Activated naive CD4-positive, alpha-beta T cell treated with anti-CD3 and anti-CD28 coated beads, Interleukin-2, amount 50 U/mL, for 72 hours (primary cell): Measurements from ENCODE around the gene PEPD. TPM values are rescaled to one million over a fixed set of nuclear protein-coding genes. Genes with fewer than 3 reads are reported as not detected.

Experiments
- ATAC-seq, 2 donors: fragments of 150-1000 bp; cut with Tn5 transposase; 2 replicates each; pipeline ENCODE4 v1.10.0; 2021; ENCODE audit warnings: mild to moderate bottlenecking in 2 of 2, moderate library complexity in 2 of 2
- DNase-seq, 2 donors: peaks; one replicate each; pipeline ENCODE4 v3.0.0; 2021 to 2022; ENCODE audit warnings: low spot score in 2 of 2
- H3K27ac Mint-ChIP-seq, 2 donors: one replicate each; pipeline ENCODE4 v1.8.0; 2022; ENCODE audit warnings: mild to moderate bottlenecking in 2 of 2, mixed read lengths in 2 of 2
- H3K36me3 Mint-ChIP-seq, 2 donors: one replicate each; pipeline ENCODE4 v1.8.0; 2022; ENCODE audit warnings: mixed read lengths in 2 of 2
- H3K9me3 Mint-ChIP-seq, 2 donors: one replicate each; pipeline ENCODE4 v1.8.0; 2022; ENCODE audit warnings: mixed read lengths in 2 of 2
- total RNA-seq, 2 donors: library from RNA; stranded (reverse); gene quantifications; one replicate each; pipeline ENCODE4 v1.2.3, GENCODE V29; 2022

PEPD gene
- total RNA-seq, 2 donors from 2014 or later, result 27.9 to 35.2 TPM

DNA sequence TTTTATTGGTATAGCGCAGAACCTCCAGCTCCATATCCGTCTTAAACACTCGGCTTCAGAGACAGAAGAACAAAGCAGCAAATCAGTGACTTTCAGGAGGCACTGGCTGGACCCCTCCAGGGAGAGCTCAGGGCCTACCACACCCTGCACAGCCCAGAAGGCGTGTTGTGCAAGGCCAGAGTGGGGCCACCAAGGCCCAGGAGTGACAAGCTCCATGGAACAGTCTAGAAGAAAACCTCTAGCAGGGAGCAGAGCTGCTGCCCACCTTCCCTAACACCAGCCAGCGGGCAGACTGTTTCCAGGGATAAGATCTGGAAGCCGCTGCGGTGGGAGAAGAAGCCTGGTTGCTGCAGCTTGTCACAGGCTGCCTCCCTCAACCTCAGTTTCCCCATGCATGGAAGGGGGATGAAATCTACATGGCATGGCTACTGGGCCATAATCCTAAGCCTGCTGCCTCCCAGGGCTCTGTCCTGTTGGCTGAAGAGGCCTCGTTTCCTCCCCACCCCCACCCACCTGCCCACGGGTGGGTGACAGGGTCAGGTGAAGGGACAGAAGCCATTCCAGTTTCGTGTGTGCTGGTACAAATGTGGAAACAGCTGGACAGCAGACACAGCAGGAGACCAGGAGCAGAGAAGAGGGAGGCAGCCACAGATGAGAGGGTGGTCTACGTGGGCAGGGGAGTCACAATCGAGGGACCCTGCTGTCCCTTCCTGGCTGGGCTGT lies 57.4 kb downstream of the PEPD start:
- no peaks in the 10 kb centered on the region for H3K36me3 Mint-ChIP-seq
- H3K9me3 Mint-ChIP-seq, result no peaks in the 10 kb centered on the region
- no peak overlapping the region for H3K27ac Mint-ChIP-seq
- DNase-seq (no peak), ATAC-seq (no peak)

DNA sequence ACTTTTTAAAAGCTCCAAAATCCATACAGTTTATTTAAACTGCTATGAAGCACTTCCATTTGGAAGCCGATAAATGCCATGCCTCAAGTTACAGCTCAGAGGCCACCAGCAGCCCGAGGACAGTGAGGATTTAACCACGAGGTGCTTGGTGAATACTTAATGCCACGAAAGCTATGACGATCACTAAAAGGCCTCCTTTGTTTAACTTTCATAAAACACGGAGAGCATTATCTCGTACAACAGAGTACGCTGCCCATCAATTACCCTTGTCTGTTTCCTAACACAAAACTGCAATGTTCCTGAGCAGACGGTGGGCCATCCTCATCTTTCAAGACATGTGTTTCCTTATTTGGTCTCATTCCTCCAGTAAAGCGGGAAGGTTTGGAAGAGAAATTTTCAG lies 58.4 kb downstream of the PEPD start:
- ATAC-seq, result no peak
- no peaks in the 10 kb centered on the region for H3K36me3 Mint-ChIP-seq
- DNase-seq, result no peak
- H3K9me3 Mint-ChIP-seq, result no peaks in the 10 kb centered on the region
- no peak overlapping the region for H3K27ac Mint-ChIP-seq

DNA sequence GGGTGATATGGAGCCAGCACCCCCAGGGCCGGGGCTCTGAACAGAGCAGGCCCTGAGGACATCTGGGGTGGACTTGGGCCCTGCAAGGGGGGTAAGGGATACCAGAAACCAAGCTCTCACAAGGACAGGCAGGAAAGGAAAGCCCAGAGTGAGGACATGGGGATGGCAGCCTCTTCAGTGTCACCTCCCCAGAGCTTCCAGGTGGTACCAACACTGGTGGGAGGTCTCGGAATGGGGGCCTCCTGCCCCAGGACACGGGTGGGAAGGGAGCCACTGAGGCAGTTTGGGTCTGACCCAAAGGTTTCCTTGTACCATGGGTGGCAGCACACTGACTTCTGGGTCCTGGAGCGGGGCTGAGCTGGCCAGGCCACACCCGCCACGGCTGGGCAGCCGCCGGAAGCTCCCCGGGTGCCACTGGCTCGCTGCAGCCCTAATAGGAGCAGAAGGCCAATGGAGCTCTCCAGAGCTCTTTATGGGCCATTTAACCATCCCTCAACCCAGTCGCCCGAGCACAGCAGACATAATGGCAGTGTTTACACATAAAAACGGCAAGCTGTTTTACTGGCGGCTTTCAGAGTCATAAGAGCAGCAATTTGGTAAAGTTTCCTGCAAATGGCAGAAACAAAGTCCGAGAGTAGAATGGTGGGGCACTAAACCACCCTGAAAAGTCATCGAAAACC lies 59.3 kb downstream of the PEPD start:
- H3K27ac Mint-ChIP-seq, result no peak overlapping the region
- H3K36me3 Mint-ChIP-seq, result no peaks in the 10 kb centered on the region
- no peaks in the 10 kb centered on the region for H3K9me3 Mint-ChIP-seq
- ATAC-seq (no peak), DNase-seq (no peak)

DNA sequence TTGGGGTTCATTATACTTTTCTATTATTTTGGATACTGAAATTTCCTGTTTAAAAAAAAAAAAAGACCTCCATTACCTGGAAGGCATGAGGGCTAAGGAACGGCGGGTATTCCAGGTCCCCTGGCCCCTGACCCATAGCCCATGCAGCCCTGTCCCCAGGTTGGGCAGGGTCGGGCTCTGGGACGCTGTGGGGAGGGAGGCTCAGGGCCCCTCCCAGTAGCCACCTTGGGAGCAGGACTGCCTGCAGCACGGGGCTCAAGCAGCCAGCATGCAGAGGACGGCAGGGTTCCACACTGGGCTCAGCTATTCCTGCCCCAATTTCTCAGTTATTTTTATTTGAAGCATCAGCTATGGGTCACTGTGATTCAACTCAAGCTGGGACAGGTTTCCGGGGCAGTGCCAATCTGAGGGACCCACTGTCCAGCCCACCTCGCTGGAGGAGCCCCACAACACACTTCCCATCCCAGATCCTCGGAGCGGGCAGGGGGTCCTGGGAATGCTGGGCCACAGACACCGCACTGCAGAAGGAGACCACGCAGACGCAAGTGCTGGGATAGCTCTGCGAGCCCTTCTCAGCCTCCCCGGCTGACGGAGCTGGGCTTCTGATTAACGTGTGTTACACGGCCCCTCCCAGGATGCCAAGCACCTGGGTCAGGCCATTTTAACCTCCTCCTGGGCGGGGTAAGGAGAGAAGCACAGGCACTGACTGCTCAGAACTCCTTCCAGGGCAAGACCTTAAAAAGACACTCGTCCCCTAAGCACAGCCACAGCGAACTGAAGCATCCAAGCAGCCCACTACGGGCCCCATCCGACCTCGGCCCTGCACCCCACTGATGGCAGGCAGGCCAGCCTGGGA lies 60.1 kb downstream of the PEPD start:
- no peak overlapping the region for H3K27ac Mint-ChIP-seq
- no peaks in the 10 kb centered on the region for H3K9me3 Mint-ChIP-seq
- DNase-seq (no peak), ATAC-seq (no peak)
- no peaks in the 10 kb centered on the region for H3K36me3 Mint-ChIP-seq

DNA sequence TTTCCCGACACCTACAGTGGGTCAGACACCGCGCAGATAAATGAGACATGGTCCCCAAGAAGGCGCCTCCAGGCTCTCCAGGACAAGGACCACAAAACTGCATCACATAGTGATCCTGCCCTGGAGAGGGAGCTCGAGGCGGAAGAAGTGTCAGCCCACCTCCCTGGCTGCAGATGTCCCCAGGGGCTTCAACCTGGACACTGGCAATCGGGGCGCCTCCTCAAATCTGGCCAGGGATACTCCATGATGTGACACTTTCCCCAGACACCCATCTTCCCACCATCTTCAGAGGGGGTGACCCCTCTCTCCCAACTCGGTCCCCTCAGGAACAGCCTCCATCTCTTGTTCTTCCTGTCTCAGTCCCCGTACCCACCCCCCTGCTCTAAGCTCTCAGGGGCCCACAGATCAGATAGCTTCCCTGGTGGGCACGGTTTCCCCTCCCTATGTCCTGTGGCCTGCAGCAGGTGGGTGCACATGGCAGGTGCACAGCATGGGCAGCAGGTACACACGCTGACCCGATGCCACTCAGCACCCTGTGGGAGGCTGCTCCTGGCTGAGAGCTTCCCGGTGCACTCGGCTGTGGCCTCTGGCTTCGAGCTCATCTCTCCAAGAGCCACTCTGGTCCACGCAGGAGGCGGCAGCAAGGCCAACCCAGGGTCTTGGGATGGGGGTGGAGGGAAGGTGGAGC lies 61.2 kb downstream of the PEPD start:
- ATAC-seq, result no peak
- H3K9me3 Mint-ChIP-seq, result no peaks in the 10 kb centered on the region
- H3K27ac Mint-ChIP-seq, result peak overlapping the region; percentile 12 to 26
- DNase-seq, result no peak
- no peaks in the 10 kb centered on the region for H3K36me3 Mint-ChIP-seq

DNA sequence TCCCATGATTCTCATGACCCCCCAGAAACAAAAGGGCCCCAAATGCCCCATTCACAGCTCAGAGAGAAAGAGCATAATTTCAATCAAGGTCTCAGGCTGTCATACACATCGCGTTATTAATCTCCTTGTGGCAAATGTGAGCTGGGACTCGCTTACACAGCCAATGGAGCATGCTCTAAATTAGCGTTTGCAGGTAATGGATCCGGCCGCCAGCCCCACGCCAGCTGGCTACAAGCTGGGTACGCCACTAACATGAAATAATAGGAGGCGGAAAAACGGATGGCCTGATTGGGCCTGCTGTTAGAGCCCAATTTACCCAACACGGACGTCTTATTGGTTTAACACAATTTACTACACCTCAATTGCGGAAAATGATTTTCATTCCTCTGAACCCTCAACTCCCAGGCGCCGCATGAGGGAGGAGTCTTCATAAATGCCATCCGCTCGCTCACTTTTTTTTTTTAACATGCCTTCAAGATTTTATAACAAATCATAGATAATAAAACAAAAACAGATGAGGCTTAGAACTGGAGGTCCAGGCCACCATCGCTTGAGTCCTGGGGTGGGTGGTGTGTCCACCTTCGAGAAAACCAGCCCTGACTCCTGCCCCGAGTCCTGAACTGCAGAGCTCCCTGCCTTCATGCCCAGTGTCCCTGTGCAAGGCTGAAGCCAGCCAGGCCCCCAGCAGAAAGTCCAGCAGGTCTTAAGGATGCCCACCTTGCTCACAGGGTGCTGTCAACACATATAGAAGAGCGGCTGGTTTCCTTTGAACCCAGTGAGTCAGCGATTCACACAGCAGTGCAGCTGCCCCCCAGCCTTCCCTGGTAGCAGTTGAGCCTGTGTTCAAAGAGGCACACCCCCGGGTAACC lies 62.1 kb downstream of the PEPD start:
- no peak for DNase-seq
- H3K9me3 Mint-ChIP-seq, result no peaks in the 10 kb centered on the region
- H3K27ac Mint-ChIP-seq, result peak overlapping the region; percentile 12 to 50
- no peaks in the 10 kb centered on the region for H3K36me3 Mint-ChIP-seq
- ATAC-seq, result no peak

DNA sequence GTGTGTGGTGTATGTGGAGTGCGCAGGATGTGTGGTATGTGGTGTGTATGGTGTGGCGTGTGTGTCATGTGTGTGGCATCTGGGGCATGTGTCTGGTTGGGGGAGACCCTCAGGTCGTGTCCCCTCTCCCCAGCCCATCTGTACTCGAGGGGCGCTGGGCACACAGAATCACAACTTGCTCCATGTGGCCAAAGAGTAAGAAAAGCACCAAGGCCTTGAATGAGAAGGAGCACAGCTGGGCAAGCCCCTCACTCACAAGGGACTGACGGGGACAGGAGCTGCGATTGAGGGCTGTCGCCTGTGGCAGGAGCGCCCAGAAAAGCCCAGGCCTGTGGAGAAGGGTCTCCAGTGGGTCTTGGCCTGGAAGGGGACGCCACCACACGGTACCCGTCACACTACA lies 62.8 kb downstream of the PEPD start:
- Mint-ChIP-seq H3K9me3 (no peaks in the 10 kb centered on the region), H3K36me3 (no peaks in the 10 kb centered on the region), H3K27ac (no peak overlapping the region)
- DNase-seq (no peak), ATAC-seq (no peak)

DNA sequence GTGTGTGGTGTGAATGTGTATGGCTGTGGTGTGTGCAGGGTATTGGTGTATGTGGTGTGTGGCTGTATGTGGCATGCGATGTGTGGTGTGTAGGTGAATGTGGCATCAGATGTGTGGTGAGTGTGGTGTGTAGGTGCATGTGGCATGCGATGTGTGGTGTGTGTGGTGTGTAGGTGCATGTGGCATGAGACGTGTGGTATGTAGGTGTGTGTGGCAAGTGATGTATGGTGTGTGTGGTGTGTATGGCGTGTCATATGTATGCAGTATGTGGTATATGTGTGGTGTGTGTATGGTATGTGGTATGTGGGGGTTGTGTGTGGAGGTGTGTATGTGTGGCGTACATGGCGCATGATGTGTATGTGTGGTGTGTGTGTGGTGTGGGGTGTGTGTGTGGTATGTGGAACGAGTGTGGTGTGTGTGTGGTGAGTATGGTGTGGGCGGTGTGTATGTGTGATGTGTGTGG lies 63.4 kb downstream of the PEPD start:
- DNase-seq, result peak in 1 of 2 donors; percentile 18

DNA sequence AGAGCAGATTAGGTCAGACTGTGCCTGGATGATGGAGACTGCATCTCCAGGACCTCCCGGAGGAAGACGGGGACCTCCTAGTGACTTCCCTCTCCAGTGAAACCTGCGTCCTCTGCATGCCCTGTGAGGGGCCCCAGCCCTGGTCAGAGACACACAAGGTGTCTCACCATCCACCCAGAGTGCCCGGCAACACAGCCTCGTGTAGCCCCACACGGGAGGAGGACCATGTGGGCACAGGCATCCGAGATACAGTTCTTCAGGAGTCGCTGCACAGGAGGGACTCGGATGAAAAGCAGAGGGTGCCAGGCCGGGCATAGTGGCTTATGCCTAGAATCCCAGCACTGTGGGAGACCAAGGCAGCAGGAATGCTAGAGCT lies 64.8 kb downstream of the PEPD start:
- DNase-seq (peak in 1 of 2 donors; percentile 51), ATAC-seq (no peak)
- Mint-ChIP-seq H3K27ac (no peak overlapping the region), H3K9me3 (no peaks in the 10 kb centered on the region), H3K36me3 (no peaks in the 10 kb centered on the region)

More for the DNA sequence above, 63.4 kb downstream of the PEPD start:
- Mint-ChIP-seq H3K36me3 (no peaks in the 10 kb centered on the region), H3K9me3 (no peaks in the 10 kb centered on the region), H3K27ac (no peak overlapping the region)
- ATAC-seq, result peak in 1 of 2 donors; percentile 18

DNA sequence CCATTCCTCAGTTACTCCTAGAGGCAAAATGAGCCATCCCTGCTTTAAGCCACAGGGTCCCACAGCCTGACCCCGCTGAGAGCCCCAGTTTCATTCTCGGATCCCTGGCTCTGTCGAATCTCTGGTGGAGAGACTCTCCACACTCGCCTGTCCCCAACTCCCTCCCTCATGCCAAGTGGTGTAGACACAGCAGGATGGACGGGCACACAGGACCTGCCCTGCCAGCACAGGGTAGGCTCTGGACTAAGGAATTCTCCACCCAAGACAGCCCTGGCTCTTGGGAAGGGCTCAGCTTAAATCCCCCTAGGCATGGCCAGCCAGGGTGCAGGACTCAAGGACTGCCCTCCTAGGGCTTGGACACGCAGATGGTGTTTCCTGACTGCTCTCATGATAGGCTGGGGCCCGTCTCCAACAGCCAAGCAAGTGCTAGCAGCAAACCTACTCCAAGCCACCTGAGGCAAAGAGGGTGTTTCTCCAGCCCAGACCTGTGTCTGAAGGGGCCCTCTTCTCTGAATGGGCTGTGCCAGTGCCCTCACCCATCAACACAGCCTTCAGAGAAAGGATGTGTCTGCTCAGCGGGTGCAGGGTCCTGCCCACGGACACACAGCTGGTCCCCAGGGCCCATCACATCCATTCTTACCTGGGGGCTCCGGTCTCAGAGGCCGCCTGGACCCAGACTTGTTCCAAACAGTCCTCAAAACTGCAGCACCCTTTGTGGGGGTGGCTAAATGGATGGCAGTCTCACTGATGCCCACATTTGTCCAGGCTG lies 65.3 kb downstream of the PEPD start:
- no peaks in the 10 kb centered on the region for H3K36me3 Mint-ChIP-seq
- H3K9me3 Mint-ChIP-seq, result no peaks in the 10 kb centered on the region
- DNase-seq, result peak in 1 of 2 donors; percentile 47
- ATAC-seq, result no peak
- H3K27ac Mint-ChIP-seq, result no peak overlapping the region

DNA sequence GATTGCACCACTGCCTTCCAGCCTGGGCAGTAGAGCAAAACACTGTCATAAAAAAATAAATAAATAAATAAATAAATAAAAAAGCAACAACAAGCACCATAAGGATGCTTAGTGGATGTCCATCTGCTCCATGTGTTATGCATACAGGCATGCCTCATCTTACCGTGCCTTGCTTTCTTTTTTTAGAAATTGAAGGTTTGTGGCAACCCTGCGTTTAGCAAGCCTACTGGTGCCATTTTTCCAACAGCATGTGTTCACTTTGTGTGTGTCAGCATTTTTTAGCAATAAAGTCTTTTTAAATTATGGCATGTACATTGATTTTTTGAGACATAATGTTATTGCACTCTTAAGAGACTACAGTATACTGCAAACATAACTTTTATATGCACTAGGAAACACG lies 68.3 kb downstream of the PEPD start:
- H3K27ac Mint-ChIP-seq, result no peak overlapping the region
- H3K36me3 Mint-ChIP-seq, result no peaks in the 10 kb centered on the region
- no peaks in the 10 kb centered on the region for H3K9me3 Mint-ChIP-seq
- ATAC-seq (no peak), DNase-seq (no peak)

DNA sequence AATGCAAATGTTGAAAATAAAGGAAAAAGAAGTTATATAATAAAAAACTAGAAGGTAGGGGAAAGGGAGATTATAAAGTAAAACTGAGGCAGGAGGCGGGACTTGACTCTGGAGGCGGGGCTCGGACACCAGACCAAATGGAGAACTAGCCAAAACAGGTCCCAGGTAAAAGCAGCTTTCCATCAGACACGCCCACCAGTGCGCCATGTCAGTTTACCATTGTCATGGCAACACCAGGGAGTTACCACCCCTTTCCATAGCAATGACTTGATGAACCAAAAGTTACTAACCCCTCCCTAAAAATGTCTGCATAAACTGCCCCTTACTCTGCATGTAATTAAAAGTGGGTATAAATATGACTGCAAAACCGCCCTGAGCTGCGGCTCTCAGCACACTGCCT lies 70.9 kb downstream of the PEPD start:
- no peaks in the 10 kb centered on the region for H3K36me3 Mint-ChIP-seq
- DNase-seq (no peak), ATAC-seq (no peak)
- no peaks in the 10 kb centered on the region for H3K9me3 Mint-ChIP-seq
- H3K27ac Mint-ChIP-seq, result no peak overlapping the region

DNA sequence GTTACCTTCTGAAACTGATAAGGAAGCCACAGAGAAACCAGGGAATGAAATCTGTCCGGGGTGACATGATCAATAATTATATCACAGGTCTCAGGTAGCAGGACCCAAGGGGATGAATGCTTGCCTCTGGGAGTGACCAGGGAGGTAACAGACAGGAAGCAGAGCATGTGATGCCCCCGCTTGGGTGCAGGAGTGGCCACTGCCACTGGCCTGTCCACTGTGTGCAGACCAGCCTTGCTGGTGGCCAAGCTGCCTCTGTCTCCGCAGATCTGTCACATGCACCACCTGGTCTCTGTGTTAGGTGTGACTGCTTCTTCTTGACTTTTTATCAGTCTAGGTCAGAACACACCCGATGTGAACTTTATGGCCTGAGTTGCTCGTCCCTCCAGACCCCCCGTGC lies 71.8 kb downstream of the PEPD start:
- ATAC-seq, result no peak

DNA sequence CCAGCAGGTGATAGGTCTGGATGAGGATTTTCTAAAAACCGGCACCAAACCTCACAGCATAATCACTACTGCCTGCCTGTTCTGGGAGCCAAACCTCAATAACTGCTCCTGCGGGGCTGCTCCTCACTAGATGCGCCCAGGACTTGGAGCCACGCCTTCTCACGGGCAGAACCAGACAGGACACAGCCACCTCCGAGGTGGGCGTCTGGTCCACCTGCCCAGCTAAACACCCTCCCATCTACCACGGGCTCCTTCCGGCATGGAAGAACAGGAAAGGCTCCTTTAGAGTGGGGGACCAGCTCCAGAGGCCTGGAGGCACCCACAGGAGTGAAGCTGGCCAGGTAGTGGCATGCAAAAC lies 73.5 kb downstream of the PEPD start:
- Mint-ChIP-seq H3K36me3 (peaks cover 0 to under 1% of the 10 kb centered on the region in 2 donors), H3K27ac (no peak overlapping the region), H3K9me3 (no peaks in the 10 kb centered on the region)
- ATAC-seq (no peak), DNase-seq (no peak)

More for the DNA sequence above, 71.8 kb downstream of the PEPD start:
- Mint-ChIP-seq H3K36me3 (no peaks in the 10 kb centered on the region), H3K9me3 (no peaks in the 10 kb centered on the region), H3K27ac (no peak overlapping the region)
- DNase-seq, result no peak
